Activated CD8-positive, alpha-beta memory T cell treated with anti-CD3 and anti-CD28 coated beads, Interleukin-2, amount 50 U/mL, for 1 hour (primary cell): Measurements from ENCODE around the gene PPAN.

ENCODE experiments used
- DNase-seq: peaks from one replicate; pipeline ENCODE4 v3.0.0-alpha.2; 2020; ENCODE audit errors: extremely low read depth

PPAN gene

DNA sequence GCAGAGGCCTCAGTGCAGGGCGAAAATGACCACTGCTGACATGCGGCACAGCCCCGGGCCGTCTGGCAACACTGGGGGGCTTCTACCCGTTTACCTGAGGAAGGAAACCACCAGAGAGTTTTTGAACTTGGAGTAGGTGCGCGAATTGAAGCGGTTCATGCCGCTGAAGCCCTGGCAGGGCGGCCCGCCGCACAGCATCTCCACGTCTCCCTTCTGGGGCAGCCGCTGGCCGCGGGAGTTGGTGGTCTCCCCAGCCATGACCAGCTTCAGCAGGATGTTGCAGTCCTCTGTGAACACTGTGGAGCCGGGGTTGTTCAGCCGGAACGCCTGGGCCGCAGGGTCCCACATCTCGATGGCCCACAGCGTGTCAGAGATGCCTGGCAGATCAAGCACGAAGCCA lies 33.8 kb downstream of the PPAN start:
- no peak for DNase-seq

GRCh38 chr19:10141479-10141878 lies 35.3 kb downstream of the PPAN start:
- no peak for DNase-seq

DNA sequence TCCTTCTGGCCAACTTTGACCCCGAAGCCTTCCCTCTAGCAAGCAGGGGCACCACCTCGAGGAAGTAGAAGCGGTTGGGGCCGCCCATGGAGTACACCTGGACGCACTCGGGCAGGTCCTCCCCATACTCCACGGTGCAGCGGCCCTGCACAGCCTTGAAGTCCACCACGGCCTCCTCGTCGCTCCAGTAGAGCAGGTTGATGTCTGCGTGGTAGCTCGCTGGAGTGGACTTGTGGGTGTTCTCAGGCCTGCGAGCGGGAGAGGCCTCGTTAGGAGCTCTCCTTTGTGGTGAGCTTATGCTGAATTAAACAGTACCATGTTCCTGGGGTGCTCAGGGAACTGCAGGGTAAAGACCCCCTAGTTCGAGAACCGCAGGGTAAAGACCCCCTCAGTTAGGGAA lies 35.8 kb downstream of the PPAN start:
- no peak for DNase-seq

DNA sequence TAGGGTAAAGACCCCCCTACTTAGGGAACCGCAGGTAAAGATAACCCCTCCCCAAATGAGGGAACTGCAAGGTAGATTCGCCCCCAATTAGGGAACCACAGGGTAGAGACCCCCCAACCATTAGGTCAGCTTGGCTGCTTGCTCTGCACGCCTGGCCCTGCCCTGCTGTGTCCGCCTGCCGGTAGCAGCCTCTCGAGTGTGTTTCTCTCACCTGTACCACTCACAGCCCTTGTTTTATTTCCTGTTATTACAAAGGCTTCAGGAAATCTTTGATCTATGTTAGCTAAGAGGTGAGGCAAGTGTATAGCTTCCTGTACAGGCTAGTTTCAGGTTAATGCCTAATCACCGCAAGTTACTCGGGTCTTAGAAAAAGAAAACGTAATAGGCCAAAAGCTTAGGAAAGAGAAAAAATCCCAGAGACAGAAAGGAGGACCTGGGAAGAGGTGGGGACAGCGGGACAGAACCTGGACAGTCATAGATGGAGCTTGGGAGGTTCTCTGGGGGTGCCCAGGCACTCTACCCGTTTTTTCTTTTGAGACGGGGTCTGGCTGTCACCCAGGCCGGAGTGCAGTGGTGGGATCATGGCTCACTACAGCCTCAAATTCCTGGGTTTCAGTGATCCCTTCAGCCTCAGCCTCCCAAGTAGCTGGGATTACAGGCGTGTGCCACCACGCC lies 36.7 kb downstream of the PPAN start:
- DNase-seq, result no peak

- no peak for DNase-seq
Measured at GRCh38 chr19:10143681-10144080, 37.5 kb downstream of the PPAN start.

DNA sequence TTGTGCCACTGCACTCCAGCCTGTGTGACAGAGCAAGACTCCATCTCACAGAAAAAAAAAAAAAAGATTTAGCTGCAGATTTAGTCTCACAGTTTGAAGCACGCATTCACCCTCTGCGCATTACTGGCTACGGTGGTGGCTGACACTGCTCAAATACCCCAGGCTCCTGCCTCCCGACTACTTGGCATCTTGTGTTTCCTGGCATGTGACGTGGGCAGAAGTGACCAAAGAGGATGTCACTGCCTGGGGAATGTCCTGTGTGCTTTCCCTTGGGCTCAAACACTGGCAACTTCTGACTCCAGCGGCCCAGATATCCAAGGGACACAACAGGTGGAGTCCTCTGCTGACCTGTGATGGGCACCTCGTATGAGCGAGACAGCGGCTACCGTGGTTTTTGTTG lies 38.2 kb downstream of the PPAN start:
- no peak for DNase-seq

- no peak for DNase-seq
Measured at GRCh38 chr19:10145031-10145430, 38.9 kb downstream of the PPAN start.

- no peak for DNase-seq
Measured at GRCh38 chr19:10146142-10146541, 40.0 kb downstream of the PPAN start.

DNA sequence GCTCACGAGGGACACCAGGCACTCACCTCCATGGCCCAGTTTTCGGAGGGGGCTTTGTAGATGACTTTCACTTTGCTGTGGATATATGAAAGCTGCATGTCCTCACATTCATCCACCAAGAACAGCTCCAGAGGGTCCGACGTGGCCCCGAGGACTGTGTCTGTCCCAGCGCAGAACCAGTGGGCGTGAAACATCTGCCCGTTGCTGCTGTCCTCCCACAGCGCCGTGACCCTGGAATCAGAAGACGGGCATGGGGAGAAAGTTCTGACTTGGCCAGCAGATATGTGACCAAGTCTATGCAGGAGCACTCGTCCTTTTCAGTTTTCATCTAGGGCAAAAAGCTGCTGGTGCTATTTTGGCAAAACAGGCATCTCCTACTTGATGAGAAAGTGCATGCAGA lies 43.3 kb downstream of the PPAN start:
- DNase-seq, result no peak

DNA sequence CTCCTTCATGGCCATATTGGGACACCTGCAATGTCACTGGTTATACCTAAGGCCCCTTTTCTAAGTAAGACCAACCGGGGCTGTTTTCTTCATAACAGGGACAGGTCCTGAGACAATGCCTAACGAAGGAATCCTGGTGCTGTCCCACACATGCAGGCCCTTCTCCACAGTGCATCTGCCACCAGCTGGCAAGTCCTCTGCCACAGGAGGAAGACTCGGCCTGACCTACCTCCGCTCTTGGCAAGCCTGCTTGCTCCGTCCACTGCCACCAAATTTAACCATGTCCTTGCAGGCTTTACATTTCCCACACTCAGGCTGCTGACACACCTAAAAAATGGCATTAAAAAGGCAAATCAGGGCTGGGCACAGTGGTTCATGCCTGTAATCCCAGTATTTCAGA lies 45.4 kb downstream of the PPAN start:
- no peak for DNase-seq

GRCh38 chr19:10152100-10152499 lies 45.9 kb downstream of the PPAN start:
- no peak for DNase-seq

DNA sequence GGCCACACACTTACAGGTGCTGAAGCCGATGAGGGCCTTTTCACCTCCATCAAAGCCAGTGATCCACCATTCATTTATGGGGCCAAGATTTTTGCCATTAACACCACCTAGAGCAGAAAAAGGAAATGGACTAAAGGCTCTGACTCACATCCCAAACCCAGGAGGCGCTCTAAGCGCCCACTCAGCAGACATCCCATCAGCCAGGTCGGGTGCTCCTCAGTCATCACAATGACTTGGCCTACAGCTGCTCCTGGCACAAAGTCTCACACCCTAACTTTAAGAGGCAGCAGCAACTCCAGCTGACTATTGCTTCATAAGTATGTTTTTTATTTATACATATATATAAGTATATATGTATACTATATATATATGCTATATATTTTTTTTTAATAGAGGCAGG lies 49.7 kb downstream of the PPAN start:
- DNase-seq, result no peak

DNA sequence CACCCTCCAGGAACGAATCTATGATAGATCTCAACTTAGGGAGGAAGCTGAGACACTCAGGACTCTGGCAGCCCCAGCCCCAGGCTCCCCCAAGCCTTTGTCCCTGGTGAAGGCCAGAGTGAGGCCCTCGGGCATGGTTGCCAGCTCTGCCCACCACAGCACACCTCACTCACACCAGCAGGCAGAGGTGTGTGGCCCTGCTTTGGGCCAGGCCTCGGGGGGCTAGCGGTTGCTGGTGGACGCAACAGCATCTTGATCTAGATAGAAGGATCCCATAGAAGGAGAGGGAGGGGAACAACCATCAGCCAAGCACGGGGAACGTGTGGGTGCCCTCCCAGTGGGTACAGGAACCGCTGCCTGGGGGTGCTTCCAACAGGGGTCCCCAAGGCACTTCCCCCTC lies 51.9 kb downstream of the PPAN start:
- DNase-seq, result no peak

DNA sequence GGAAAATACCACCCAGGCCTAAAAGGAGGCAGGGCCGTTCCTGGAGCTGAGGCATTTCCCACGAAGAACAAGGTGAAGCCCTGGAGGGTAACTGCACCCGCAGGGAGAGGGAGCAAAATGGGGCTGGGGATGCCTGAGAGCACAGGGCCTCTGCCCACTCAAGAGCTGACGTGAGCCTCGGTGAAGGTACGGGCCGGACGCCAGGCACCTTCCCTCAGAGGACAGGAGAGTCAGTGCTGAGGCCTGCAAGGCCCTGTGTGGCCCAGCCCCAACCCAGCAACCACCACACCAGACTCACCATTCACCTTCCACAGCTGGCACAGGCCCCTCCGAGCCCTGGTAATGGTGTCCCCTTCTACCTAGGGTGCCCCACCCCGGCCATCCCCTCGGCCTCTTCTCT lies 52.3 kb downstream of the PPAN start:
- no peak for DNase-seq

DNA sequence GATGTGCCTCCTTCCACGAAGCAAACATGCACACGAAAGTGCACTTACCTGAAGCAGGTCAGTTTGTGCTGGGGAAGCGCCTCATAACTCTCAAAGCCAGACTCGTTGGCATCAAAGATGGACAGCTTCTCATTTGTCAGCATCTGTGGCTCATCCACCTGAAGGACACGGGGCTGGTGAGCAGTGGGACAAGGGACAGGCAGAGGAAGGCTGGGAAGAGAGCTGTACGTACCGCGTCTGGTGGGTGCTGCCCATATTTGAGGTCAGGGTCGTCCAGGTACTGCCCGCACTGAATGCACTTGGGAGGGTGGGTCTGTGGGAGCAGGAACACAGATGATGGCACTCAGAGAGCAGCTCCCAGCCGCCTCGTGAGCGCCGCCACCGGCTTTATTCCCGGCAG lies 53.4 kb downstream of the PPAN start:
- no peak for DNase-seq
